Measurements from ENCODE around the gene GJB3.
"Not testable (repeated sequence)": the region's sequence is repeated elsewhere in the genome, so short reads cannot be mapped to it uniquely, and the experiment has no call there.

Gene GJB3

DNA sequence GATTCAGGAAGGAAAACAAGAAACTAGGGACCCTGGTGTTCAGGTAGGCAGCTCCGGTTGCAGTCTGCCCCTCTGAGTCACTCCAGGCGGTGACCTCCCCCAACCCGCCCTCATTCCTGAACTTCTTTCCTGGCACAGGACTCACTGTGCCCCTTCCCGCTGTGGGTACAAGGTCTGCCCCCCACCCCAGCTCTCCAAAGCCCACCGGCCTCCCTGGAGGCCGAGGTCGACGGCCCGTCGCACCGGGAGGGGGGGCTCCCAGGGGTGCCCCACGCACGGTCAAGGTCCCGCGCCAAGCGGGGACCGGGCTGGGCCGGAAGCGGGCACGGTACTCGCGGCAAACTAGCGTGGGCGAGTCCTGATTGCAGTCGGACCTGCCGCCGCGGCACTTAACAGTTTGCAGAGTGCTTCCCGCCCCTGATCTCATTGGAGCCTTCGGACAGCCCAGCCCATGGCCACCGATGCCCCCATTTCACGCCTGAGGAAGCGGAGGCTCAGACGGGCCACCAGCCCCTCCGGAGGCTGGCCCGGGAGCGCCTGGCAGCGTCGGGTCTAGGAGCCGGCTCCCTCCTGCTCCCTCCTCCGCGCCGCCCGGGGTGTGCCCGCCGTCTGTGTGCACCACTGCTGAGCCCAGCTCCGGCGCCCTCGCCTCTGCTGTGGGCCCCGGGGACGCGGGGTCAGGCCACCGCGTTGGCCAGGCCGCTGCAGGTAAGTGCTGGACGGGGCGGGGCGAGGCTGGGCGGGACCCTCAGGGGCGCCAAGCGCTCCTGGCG is at the start of gene GJB3:
Gene GJB3 (plus strand): TSS at position 144 of the 773 bp plus-strand sequence. CDS start 3,549 bp downstream, outside the sequence.
- FAIRE-seq = no peak

DNA sequence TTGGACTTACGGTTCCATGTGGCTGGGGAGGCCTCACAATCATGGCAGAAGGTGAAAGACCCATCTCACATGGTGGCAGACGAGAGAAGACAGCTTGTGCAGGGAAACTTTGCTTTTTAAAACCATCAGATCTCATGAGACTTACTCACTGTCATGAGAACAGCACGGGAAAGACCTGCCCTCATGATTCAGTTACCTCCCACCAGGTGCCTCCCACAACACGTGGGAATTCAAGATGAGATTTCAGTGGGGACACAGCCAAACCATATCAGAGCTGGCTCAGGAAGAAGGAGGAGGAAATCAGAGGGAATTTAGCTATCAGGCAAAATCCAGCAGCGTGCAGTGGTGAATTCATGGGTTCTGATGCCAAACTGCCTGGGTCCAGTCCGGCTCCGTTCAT is 48.2 kb upstream of the GJB3 start:
- FAIRE-seq = not testable (repeated sequence)

DNA sequence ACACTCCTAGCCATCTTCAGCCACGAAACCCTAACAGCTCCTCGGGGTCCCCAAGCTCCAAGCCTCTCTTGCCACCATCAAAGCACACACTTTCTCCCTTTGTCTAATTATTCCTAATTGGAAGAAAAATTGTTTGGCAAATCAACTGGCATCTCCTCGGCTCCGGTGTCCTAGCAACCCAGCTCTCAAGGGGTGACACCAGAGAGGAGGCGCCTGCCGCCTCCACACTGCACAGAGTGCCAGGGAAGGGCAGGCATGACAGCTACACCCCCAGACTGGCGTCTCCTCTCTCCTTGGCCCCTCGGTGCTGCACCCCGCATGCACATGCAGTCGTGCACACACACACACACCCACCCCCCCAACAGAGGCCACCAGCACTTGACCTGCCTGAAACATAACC is 44.3 kb upstream of the GJB3 start:
- no peak for FAIRE-seq

DNA sequence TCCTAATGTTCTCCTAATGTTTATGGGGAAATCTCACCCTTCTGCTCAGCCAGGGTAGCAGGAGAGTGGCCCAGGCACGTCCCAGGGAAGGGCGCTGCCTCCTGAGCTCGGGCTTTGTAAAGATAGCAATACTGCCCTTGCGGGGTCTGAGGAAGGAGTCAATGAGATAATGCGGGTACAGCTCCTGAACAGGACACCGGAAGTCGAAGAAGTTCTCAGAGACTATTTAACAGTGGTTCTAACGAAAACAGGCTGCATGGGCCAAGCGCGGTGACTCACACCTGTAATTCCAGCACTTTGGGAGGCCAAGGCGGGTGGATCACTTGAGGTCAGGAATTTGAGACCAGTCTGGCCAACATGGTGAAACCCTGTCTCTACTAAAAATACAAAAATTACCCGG is 43.8 kb upstream of the GJB3 start:
- not testable (repeated sequence) for FAIRE-seq

DNA sequence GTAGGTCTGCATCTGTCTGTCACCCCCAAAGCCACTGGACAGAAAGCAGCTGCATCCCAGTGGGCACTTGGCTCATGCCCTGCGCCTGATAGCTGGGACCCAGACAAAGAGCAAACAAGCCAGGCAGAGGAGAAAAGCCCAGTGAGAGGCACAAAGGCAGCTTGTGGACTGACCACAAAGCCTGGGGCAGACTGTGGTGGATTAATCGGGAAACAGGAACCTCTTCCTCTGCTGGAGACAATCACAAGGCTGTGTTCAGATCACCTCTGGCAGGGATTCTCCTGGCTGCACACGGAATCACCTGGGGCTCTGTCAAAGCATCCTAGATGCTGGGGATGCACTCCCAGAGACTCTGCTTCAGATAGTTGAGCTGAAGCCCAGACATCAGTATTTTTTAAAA is 41.4 kb upstream of the GJB3 start:
- FAIRE-seq = no peak

DNA sequence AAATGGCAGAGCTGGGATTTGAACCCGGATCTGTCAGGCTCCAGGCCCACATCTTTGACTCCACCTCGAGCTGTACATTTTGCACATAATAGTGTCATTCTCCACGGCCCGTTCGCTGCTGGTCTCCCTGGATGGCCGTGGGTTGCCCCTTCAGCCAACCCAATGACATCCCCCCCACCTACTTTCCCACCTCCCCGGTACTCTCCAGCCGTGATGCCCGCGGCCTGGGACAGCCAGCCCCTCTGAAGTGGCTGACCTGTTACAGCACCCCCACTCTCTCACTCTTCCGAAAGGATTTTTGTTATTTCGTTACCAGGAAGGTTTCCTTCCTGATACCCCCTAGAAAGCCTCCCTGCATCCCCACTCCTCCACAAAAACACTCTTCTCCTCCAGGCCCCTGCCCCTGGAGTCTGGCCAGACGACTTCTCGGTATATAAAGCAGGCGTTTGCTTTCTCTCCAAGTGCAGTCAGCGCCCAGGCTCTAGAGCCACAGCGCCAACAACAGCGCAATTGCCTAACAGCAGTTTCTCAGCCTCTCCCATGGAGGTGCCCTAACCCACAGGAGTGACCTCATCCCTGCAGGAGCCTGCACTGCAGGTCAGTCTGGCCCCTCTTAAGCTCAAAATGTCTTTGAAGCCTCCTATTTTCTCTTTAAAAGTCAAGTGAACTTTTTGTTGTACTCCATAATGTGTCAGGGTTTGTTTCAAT is 40.7 kb upstream of the GJB3 start:
- FAIRE-seq = no peak

DNA sequence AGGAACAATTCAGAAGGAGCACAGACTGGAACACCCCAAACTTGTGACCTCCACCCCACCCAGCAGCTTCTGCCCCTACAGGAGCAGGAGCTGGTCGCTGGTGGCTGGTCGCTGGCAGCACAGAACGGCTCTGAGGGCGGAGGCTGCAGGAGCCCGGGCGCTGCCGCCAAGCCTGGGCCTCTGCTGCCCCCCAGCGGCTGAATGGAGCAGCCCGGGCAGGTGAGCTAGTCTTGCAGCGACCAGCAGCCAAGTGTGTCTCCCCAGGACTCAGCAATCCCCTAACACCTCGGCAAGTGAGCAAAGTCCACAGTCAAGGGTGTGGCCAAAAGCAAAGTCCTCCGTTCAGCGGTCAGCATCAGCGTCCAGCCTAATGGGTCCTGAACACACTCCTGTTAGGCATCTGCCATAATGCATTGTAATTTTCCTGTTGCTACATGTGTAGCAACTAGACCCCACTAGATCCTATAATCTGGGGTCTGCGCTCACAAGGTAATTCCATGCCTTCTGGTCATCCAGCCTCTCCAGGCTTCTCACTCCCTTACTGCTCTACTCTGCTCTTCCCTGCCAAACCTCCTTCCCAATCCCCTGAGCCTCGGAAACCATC is 38.2 kb upstream of the GJB3 start:
- no peak for FAIRE-seq

DNA sequence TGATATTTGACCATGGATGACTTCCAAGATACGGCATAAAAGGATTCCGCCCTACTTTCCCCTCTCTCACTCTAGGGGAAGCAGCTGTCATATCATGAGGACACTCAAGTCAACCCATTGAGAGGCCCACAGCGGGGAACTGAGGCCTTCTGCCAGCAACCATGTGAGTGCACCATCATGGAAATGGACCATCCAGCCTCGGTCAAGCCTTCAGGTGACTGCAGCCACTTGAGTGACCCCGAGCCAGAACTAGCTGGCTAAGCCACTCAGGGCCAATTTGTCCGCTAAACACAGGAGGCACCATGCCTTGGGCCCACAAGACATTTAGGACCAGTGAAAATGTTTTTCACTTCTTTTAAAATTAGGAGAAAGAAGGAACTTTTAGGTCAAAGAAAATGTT is 37.2 kb upstream of the GJB3 start:
- FAIRE-seq = no peak

DNA sequence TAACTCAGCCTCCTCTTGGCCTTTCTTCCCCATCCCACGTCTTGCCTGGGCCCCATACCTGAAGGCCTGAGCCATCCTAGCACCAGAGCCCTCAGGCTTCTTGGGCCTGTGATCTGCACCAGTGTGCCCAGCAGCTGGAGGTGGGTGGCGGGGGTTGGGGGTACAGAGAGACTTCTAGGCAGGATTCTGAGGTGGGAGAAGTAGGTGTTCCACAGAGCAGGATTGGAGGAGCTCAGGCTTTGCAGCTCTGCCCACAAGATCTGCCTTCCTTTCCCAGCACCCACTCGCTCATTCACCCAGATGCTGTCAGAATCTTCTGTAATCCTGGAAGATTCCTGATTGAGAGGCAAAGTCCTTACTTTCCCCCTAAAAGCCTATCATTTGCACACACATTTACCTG is 36.2 kb upstream of the GJB3 start:
- FAIRE-seq = no peak

DNA sequence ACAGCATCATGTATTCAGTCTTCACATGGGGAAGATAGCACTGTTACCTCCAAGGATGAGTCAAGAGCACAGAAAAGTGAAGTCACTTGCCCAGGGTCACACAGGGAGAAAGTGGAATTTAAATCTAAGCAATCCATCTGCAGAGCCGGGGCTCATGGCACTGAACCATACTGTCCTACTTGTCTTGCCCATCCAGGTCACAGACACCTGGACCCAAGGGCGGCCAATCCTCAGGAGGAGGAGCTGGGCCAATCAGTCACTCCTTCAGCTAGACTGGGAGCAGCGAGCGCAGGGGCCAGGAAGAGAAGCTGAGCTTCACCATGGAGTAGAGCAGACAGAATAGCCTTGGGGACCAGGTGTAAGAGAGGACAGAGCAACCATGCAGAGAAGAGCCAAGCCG is 35.3 kb upstream of the GJB3 start:
- no peak for FAIRE-seq

DNA sequence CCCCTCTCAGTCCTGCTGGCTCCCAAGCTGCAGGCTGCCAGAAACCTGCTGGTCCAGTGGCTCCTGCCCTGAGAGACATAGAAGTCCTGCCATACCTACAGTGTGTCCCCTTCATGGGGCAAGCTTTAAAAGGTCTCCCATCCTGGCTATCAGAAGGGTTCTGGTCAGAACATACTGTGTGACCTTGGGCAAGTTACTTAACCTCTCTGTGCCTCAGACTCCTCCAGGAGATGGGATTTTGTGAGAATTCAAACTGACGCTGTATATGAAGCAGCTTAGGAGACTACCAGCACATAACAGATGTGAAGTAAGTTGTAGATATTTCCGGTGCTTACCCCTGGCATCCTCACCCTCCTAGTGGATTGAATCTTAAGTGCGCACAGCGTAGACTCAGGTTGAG is 34.9 kb upstream of the GJB3 start:
- FAIRE-seq = no peak

DNA sequence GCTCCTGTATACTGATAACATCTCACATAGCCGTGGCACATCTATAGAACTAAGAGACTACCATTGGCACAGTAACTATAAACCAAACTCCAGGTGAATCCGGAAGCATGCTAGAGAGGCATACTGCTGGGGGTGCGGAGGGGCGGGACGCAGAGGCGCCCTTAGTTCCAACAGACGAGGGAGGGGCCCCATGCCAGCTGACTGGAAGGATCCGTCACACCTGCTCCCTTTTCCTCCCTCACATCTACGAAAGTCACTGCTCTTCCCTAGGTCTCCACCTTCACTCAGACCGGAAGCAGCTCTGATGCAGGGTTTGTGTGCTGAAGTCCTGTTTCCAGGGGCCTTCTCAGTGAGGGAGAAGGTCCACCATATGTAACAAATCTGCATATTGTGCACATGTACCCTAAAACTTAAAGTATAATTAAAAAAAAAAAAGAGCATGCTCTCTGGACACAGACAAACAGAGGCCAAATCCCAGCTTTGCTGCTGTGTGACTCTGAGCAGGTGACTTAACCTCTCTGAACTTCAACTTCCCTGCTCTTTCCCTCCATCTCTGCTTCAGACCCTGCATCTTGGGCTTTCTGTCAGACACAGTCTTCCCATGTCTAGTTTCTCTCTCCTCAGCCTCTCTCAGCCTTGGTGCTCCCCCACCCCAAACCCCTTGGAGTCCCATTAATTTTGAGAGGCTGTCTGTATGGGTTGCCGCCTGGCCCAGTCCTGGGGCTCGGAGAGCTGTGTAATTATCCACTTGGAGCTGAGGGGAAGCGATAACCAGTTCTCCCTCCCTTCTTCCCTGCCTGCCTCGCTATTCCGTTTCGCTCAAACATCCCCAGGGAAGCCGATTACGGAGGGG is 34.0 kb upstream of the GJB3 start:
- no peak for FAIRE-seq

DNA sequence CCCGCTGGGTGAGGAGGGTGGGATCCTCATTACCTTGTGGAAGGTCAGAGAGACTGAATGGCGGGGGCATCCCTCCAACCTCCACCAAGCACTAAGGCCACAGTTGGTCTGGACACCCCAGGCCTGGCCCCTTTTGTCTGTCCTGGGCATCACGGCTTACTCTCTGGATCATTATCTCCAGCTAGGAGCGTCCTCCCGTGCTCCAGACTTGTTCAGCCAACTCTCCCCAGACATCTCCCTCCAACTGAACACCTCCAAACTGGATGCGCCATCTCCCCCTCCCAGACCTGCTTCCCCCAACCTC is 33.4 kb upstream of the GJB3 start:
- no peak for FAIRE-seq

DNA sequence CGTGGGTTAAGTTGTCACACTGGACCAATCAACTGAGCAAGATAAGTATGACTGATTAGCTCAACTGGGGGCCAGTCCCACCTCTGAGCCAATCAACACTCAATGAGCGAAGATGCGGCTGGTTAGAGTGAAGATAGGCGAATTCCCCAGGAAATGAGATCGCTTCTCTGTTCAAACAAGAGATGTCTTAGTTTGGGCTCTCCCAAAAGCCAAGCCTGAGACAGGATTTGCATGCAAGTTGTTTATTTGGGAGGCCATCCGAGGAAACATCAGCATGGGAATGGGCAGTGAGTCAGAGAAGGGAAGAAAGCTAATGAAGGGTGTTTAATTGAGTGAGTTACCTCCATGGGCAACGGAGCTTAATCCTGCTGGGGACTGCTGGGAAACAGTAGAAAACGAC is 31.0 kb upstream of the GJB3 start:
- no peak for FAIRE-seq

DNA sequence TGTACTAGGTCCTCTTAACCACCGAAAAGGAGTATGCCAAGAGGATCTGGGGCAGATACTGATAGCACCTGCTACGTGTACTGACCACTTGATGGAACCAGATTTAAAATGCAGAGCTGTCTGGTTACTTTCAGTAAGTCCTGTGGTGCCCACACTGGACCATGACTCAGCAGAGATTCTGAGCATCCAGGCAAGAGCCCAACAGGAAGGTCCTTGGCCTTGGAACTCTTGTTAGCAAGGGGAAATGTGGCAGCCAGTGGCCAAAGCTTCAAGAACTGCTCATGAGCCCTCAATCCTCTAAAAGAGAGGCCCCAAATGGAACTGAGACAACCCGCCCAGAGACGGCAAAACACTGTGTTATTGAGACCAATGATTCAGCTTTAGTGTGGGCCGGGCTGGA is 30.4 kb upstream of the GJB3 start:
- FAIRE-seq = no peak

DNA sequence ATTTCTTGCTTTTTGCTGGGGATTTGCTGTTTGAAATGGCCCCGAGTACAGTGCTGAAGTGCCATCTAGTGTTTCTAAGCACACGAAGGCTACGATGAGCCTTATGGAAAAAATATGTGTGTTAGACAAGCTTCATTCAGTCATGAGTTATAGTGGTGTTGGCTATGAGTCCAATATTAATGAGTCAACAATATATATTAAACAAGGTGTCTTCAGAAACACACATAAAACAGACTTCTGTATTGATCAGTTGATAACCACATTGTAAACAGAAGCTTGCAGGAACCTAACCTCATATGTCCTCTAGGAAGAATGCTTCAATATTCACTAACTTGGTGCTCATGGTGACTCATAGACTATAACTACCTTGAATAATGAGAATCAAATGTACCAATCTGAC is 27.9 kb upstream of the GJB3 start:
- FAIRE-seq = no peak

DNA sequence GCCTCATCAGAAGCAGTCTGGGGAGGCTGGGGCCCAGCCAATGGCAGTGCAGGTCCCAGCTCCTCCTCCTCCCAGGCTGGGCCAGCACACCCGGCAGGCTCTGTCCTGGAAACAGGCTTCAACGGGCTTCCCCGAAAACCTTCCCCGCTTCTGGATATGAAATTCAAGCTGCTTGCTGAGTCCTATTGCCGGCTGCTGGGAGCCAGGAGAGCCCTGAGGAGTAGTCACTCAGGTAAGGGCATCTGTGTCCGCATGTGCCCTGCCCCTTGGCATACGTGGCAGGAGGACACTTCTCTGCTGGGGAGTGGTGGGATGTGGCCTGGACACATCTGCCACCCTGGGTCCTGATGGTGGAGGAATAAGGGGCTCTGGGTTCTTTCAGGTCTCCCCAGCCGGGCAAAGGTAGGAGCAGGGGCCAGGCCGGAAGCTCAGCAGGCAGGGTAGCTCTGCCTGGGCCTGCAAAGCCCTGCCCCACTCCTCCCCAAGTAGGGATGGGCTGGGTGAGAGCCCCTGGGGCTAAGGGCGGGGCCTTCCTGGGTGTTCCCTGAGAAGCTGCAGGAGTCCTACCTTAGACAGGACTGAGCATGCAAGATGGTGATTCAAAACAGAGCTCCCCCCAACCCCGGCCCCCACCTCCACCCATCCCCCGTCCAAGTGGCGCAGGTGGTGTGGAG is 25.9 kb upstream of the GJB3 start, which contains the start of gene GJB5:
Gene GJB5 (plus strand): TSS at position 84 of the 674 bp plus-strand sequence. CDS start 2,284 bp downstream, outside the sequence.
- FAIRE-seq = no peak

DNA sequence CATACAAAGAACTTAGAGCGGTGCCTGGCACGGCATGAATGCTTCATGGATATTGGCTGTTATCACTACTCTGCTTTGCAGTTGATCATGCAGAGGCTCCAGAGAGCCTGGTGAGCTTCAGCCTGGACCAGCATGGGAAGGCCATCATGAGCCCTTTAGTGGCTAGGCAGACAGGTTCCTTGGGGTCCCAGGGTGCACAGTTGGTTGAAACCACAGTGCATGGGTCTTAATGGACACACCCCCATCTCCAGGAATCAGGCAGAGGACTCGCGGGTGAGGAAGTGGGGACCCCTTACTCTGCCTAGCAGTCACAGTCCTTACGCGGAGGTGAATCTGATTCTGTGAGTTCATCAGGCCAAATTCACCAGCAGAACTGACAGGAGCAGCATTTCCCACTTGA is 25.1 kb upstream of the GJB3 start:
- FAIRE-seq = no peak

DNA sequence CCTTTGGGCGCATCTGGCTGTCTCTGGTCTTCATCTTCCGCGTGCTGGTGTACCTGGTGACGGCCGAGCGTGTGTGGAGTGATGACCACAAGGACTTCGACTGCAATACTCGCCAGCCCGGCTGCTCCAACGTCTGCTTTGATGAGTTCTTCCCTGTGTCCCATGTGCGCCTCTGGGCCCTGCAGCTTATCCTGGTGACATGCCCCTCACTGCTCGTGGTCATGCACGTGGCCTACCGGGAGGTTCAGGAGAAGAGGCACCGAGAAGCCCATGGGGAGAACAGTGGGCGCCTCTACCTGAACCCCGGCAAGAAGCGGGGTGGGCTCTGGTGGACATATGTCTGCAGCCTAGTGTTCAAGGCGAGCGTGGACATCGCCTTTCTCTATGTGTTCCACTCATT is 23.6 kb upstream of the GJB3 start:
- FAIRE-seq = no peak

DNA sequence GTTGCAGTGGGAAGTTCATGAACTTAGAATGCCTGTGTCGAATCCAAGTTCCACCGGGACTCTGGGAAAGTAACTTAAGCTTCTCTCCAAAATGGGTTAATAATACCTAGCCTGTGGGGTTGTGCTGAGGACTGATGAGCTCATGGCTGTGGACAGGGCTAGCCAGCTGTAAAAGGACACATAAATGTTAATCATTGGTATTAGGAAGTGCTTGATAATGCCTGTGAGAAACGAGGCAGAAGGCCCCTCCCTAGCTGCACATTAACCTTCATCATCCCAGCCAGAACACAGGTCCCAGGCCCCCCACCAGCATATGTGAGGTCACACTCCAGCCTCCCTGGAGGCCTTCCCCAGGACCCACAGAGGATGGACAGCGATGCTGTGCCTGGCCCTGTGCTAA is 22.3 kb upstream of the GJB3 start:
- no peak for FAIRE-seq

DNA sequence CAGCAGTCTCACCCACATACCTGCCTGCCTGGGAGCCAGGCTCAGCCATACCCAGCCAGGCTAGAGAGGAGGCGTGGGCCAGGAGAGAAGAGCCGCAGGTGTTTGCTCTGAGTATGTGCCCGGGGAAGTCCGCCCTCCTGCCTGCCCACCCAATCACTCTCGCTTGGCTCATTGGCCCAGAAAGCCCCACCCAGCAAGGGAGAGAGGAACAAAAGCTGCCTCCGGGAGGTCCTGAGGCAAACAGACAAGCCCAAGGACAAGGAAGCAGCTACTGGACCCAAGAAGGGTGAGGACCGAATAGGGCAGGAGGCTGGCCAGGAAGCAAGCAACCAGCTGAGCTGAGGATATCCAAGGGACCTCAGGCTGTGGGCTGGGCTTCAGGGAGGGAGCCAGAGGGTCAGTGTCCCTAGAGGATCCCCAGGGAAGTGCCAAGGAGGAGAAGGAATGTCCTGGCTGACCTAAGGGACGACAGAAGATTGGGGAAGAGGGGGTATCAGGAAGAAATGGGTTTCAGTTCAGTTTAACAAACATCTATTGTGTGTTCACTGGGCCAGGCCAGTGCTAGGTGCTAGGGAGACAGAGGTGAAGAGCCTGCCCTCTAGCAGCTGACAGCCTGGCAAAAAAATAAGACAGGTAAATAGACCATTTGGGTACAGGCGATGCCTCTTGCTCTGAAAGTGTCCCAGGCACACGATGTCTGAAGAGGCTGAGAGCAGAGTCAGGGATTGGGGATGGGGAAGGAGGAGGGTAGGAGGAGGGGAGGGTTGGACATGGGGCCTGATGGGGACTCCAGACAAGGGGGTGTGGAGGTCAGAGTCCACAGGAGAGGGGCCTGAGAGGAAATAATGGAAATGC is 21.3 kb upstream of the GJB3 start, which contains the start of gene GJB4:
Gene GJB4 (plus strand): TSS at position 238 of the 855 bp plus-strand sequence. CDS start 1,515 bp downstream, outside the sequence.
- no peak for FAIRE-seq
